HL-60 (cell line): ENCODE data around the gene CNNM3.

ENCODE experiments used
- DNase-seq, 2 experiments: peaks; one replicate each; pipeline ENCODE4 v3.0.0-alpha.2; 2010 to 2020; ENCODE audit warnings: low read depth in 1 of 2, low spot score in 1 of 2
- H3K27ac ChIP-seq: fragments of 250-450 bp; sonication (Bioruptor Pico); replicated peaks from 2 replicates; pipeline ENCODE4 v1.5.1; 2020; ENCODE audit warnings: mild to moderate bottlenecking, moderate library complexity
- H3K27me3 ChIP-seq: fragments of 250-450 bp; sonication (Bioruptor Pico); 2 replicates; pipeline ENCODE4 v1.5.1; 2021; ENCODE audit warnings: mild to moderate bottlenecking, moderate library complexity; ENCODE audit not compliant: insufficient read depth, poor library complexity, severe bottlenecking
- H3K4me3 ChIP-seq: replicated peaks from 2 replicates; pipeline ENCODE4 v1.5.1; 2011; ENCODE audit warnings: mild to moderate bottlenecking, control low read depth, low read length; ENCODE audit not compliant: insufficient read depth
- CTCF ChIP-seq: IDR thresholded peaks from one replicate; pipeline ENCODE4 v1.5.1; 2011; ENCODE audit warnings: low read length, control low read depth, inconsistent platforms; ENCODE audit not compliant: insufficient read depth
- GABPA ChIP-seq: IDR thresholded peaks from 2 replicates; pipeline ENCODE4 v1.6.1; 2012; ENCODE audit warnings: low read depth
- POLR2AphosphoS5 ChIP-seq: IDR thresholded peaks from 2 replicates; pipeline ENCODE4 v1.6.1; 2012; ENCODE audit warnings: low read depth
- REST ChIP-seq: IDR thresholded peaks from 2 replicates; pipeline ENCODE4 v1.6.1; 2012; ENCODE audit warnings: low read depth; ENCODE audit not compliant: insufficient replicate concordance
- SPI1 ChIP-seq: IDR thresholded peaks from 2 replicates; pipeline ENCODE4 v1.6.1; 2012; ENCODE audit warnings: low read depth, mild to moderate bottlenecking, borderline replicate concordance
- long read RNA-seq: library from polyadenylated mRNA; unstranded; transcript quantifications from one replicate; pipeline ENCODE4 v2.0.0, GENCODE V29; 2020

The CNNM3 gene
- long read RNA-seq, partial matches to known transcripts, result 0 of 10 reads
- long read RNA-seq, other reads (novel, unspliced or antisense), result 10 of 10 reads

- no peaks in the 10 kb centered on the region for H3K27me3 ChIP-seq
- peak within 1 kb of the TSS; percentile 82 for H3K4me3 ChIP-seq
- peak; percentile 66 to 97 for DNase-seq
- TF ChIP-seq REST (no peak), GABPA (no peak), POLR2AphosphoS5 (peak; percentile 65; the same call in 1 of the 2 replicates), SPI1 (no peak), CTCF (no peak)
- peak within 1 kb of the TSS; percentile 69 for H3K27ac ChIP-seq
These were observed at the start of gene CNNM3 for GRCh38 chr2:96816127-96816835. Gene CNNM3 (plus strand): TSS chr2:96816268. CDS start chr2:96816278, 10 bp downstream.

GRCh38 chr2:96767135-96767871 is 48.8 kb upstream of the CNNM3 start:
- Histone ChIP-seq H3K27me3 (no peaks in the 10 kb centered on the region), H3K4me3 (no peak overlapping the region), H3K27ac (no peak overlapping the region)
- no peak for DNase-seq
- TF ChIP-seq SPI1 (no peak), GABPA (no peak), REST (no peak), CTCF (no peak), POLR2AphosphoS5 (no peak)

GRCh38 chr2:96768083-96768561 is 47.9 kb upstream of the CNNM3 start:
- H3K4me3 ChIP-seq, result no peak overlapping the region
- TF ChIP-seq CTCF (no peak), SPI1 (no peak), GABPA (no peak), POLR2AphosphoS5 (no peak), REST (no peak)
- no peak for DNase-seq
- no peak overlapping the region for H3K27ac ChIP-seq
- no peaks in the 10 kb centered on the region for H3K27me3 ChIP-seq
